ENCODE data around the gene ABR.
A peak's percentile ranks its signal among the peaks of the same experiment; 100 is the strongest.
"Not testable (repeated sequence)": the region's sequence is repeated elsewhere in the genome, so short reads cannot be mapped to it uniquely, and the experiment has no call there.

The ABR gene

GRCh38 chr17:1145311-1145986 lies 34.3 kb downstream of the ABR start:
- DNase-seq: no peak

- DNase-seq: no peak
Observed at GRCh38 chr17:1144162-1144561, 35.6 kb downstream of the ABR start.

GRCh38 chr17:1143573-1143972 lies 36.2 kb downstream of the ABR start:
- DNase-seq: no peak

GRCh38 chr17:1142561-1142971 lies 37.2 kb downstream of the ABR start:
- DNase-seq: no peak

- DNase-seq: peak; percentile 59
Observed at GRCh38 chr17:1137465-1137894, 42.3 kb downstream of the ABR start.

GRCh38 chr17:1136748-1137147 lies 43.0 kb downstream of the ABR start:
- DNase-seq: no peak

GRCh38 chr17:1134634-1135324 lies 45.0 kb downstream of the ABR start:
- DNase-seq: no peak

- DNase-seq: no peak
Observed at GRCh38 chr17:1130191-1130590, 49.6 kb downstream of the ABR start.

- DNase-seq: not testable (repeated sequence)
Observed at GRCh38 chr17:1128463-1128862, 51.3 kb downstream of the ABR start.

- DNase-seq: no peak
Observed at GRCh38 chr17:1126801-1127550, 52.8 kb downstream of the ABR start.

- no peak for DNase-seq
Observed at GRCh38 chr17:1126250-1126797, 53.5 kb downstream of the ABR start.

- no peak for DNase-seq
Observed at GRCh38 chr17:1125788-1126145, 54.0 kb downstream of the ABR start.

GRCh38 chr17:1124896-1125787 lies 54.6 kb downstream of the ABR start:
- DNase-seq: no peak

GRCh38 chr17:1123921-1124715 lies 55.7 kb downstream of the ABR start:
- no peak for DNase-seq

- no peak for DNase-seq
Observed at GRCh38 chr17:1123393-1123831, 56.4 kb downstream of the ABR start.

- peak; percentile 26 for DNase-seq
Observed at GRCh38 chr17:1122533-1123392, 57.0 kb downstream of the ABR start.

GRCh38 chr17:1121442-1121817 lies 58.4 kb downstream of the ABR start:
- DNase-seq: not testable (repeated sequence)

- DNase-seq: no peak
Observed at GRCh38 chr17:1120596-1121441, 59.0 kb downstream of the ABR start.

- no peak for DNase-seq
Observed at GRCh38 chr17:1119924-1120323, 59.9 kb downstream of the ABR start.

- no peak for DNase-seq
Observed at GRCh38 chr17:1116602-1117001, 63.2 kb downstream of the ABR start.

Measured in NCI-H526 treated with DMSO at 0.1 percent for 48 hours (cell line).